HepG2 (cell line): Measurements from ENCODE around the gene ATAD3C. TPM values are rescaled to one million over a fixed set of nuclear protein-coding genes. Genes with fewer than 3 reads are reported as not detected.

ENCODE experiments used
- ARID2 ChIP-seq: sonication (generic); formaldehyde crosslinking; IDR thresholded peaks from 2 replicates; pipeline ENCODE4 v1.8.1; 2022; ENCODE audit warnings: mild to moderate bottlenecking, missing genetic modification reagents, borderline replicate concordance
- CCAR2 ChIP-seq: fragments of 200-400 bp; formaldehyde crosslinking; optimal IDR thresholded peaks from 2 replicates; pipeline ENCODE3; 2018; ENCODE audit warnings: low read depth, mild to moderate bottlenecking, low read length, moderate library complexity
- ELK4 ChIP-seq: sonication (generic); formaldehyde crosslinking; IDR thresholded peaks from 2 replicates; pipeline ENCODE4 v1.9.0; 2021; ENCODE audit warnings: missing genetic modification reagents, borderline replicate concordance
- HBP1 ChIP-seq: IDR thresholded peaks from 2 replicates; pipeline ENCODE4 v1.6.1; 2016; ENCODE audit warnings: low read depth, control low read depth
- HOMEZ ChIP-seq: IDR thresholded peaks from 2 replicates; pipeline ENCODE4 v1.6.1; 2016; ENCODE audit warnings: low read depth
- JDP2 ChIP-seq: sonication (generic); formaldehyde crosslinking; IDR thresholded peaks from 2 replicates; pipeline ENCODE4 v1.8.1; 2022; ENCODE audit warnings: missing genetic modification reagents, borderline replicate concordance
- KDM5B ChIP-seq: sonication (generic); formaldehyde crosslinking; IDR thresholded peaks from 2 replicates; pipeline ENCODE4 v1.4.0; 2020; ENCODE audit warnings: missing genetic modification reagents, mild to moderate bottlenecking, borderline replicate concordance
- KLF11 ChIP-seq: IDR thresholded peaks from 2 replicates; pipeline ENCODE4 v1.6.1; 2016; ENCODE audit warnings: missing compliant biosample characterization
- LBX2 ChIP-seq: sonication (generic); formaldehyde crosslinking; IDR thresholded peaks from 2 replicates; pipeline ENCODE4 v1.5.0; 2020; ENCODE audit warnings: missing genetic modification reagents, mild to moderate bottlenecking, borderline replicate concordance
- MBNL3 ChIP-seq: fragments of 250-450 bp; sonication (Bioruptor Pico); conservative IDR thresholded peaks from 2 replicates; pipeline ENCODE4 v1.8.0; 2022; ENCODE audit warnings: mild to moderate bottlenecking, inconsistent platforms
- MLLT10 ChIP-seq: sonication (generic); formaldehyde crosslinking; IDR thresholded peaks from 2 replicates; pipeline ENCODE4 v1.4.0; 2020; ENCODE audit warnings: missing genetic modification reagents
- NFIC ChIP-seq: IDR thresholded peaks from 2 replicates; pipeline ENCODE4 v1.6.1; 2012; ENCODE audit warnings: mild to moderate bottlenecking, low read length, inconsistent platforms
- NR0B2 ChIP-seq: sonication (generic); formaldehyde crosslinking; IDR thresholded peaks from 2 replicates; pipeline ENCODE4 v1.4.0; 2020; ENCODE audit warnings: mild to moderate bottlenecking, missing genetic modification reagents
- SRSF1 ChIP-seq: fragments of 200-400 bp; formaldehyde crosslinking; optimal IDR thresholded peaks from 2 replicates; pipeline ENCODE3; 2017; ENCODE audit warnings: mild to moderate bottlenecking, low read depth, low read length, moderate library complexity
- TAF1 ChIP-seq: sonication (generic); formaldehyde crosslinking; IDR thresholded peaks from 2 replicates; pipeline ENCODE4 v1.4.0; 2020; ENCODE audit warnings: missing genetic modification reagents
- TBL1XR1 ChIP-seq: fragments of 150-350 bp; IDR thresholded peaks from 2 replicates; pipeline ENCODE4 v1.6.1; 2014; ENCODE audit warnings: borderline replicate concordance, low read length; ENCODE audit not compliant: partially characterized antibody
- ZBTB37 ChIP-seq: sonication (generic); formaldehyde crosslinking; IDR thresholded peaks from 2 replicates; pipeline ENCODE4 v1.4.0; 2020; ENCODE audit warnings: mild to moderate bottlenecking, missing genetic modification reagents
- ZMYM4 ChIP-seq: sonication (generic); formaldehyde crosslinking; IDR thresholded peaks from 2 replicates; pipeline ENCODE4 v1.8.1; 2023; ENCODE audit warnings: mild to moderate bottlenecking, missing genetic modification reagents
- ZNF136 ChIP-seq: sonication (generic); formaldehyde crosslinking; IDR thresholded peaks from 2 replicates; pipeline ENCODE4 v1.8.1; 2022; ENCODE audit warnings: low read depth, mild to moderate bottlenecking, moderate library complexity, missing genetic modification reagents
- ZNF713 ChIP-seq: sonication (generic); formaldehyde crosslinking; IDR thresholded peaks from 2 replicates; pipeline ENCODE4 v1.4.0; 2020; ENCODE audit warnings: mild to moderate bottlenecking, missing genetic modification reagents
- ZNF773 ChIP-seq: sonication (generic); formaldehyde crosslinking; IDR thresholded peaks from 2 replicates; pipeline ENCODE4 v1.4.0; 2020; ENCODE audit warnings: missing genetic modification reagents, borderline replicate concordance
- ZNF776 ChIP-seq: sonication (generic); formaldehyde crosslinking; IDR thresholded peaks from 2 replicates; pipeline ENCODE4 v1.4.0; 2020; ENCODE audit warnings: mild to moderate bottlenecking, missing genetic modification reagents
- ZNF777 ChIP-seq: sonication (generic); formaldehyde crosslinking; IDR thresholded peaks from 2 replicates; pipeline ENCODE4 v1.4.0; 2020; ENCODE audit warnings: missing genetic modification reagents
- polyA plus RNA-seq, 8 experiments: library from polyadenylated mRNA; depleted of rRNA in 3 of 8; stranded (reverse) in 7 of 8; unstranded in 1 of 8; fragments of >200 nt; fragmentation: Illumina TruSeq in 4 of 8; extraction: Trizol in 4 of 8; gene quantifications; 2 replicates each; pipeline versions ENCODE4 v1.2.1 to v1.2.3, GENCODE V29; 2011 to 2016; ENCODE audit warnings: low read depth in 4 of 8, missing spikeins in 1 of 8, mixed read lengths in 1 of 8; ENCODE audit not compliant: insufficient read depth in 1 of 8
- total RNA-seq, 5 experiments: library from RNA; depleted of rRNA; stranded (reverse); fragments of >200 nt; fragmentation: Illumina TruSeq; extraction: Trizol; gene quantifications; 2 replicates each; pipeline ENCODE4 v1.2.3, GENCODE V29; 2016; ENCODE audit warnings: low read depth in 1 of 5

Gene ATAD3C
- total and polyA plus RNA-seq, 2 of the 13 experiments (the other 11 are each of a cell fraction or from before 2014, with no cell fraction given), result 2.4 to 3.2 TPM

- no peak for TF ChIP-seq NR0B2
- no peak for TF ChIP-seq TBL1XR1
- no peak for TF ChIP-seq ZNF713 (CRISPR knock-in tag)
- no peak for TF ChIP-seq MLLT10
- TF ChIP-seq ZBTB37 (CRISPR knock-in tag), result no peak
- no peak; the same call in 1 of the 2 replicates for TF ChIP-seq ZNF776
- no peak for TF ChIP-seq ELK4
- TF ChIP-seq HOMEZ (CRISPR knock-in tag), result no peak
- no peak for TF ChIP-seq MBNL3 (CRISPR knock-in tag)
- TF ChIP-seq KLF11 (CRISPR knock-in tag), result no peak; the same call in 1 of the 2 replicates
- TF ChIP-seq ARID2, result no peak; the same call in 1 of the 2 replicates
- peak; percentile 86 for TF ChIP-seq SRSF1
- TF ChIP-seq CCAR2, result no peak
- TF ChIP-seq ZNF136 (CRISPR knock-in tag), result 0 out of 2 replicates have a peak, but pooled peaks have one; percentile 58
- no peak for TF ChIP-seq LBX2
- TF ChIP-seq ZNF777 (CRISPR knock-in tag), result peak; percentile 50; the same call in 1 of the 2 replicates
- TF ChIP-seq NFIC, result no peak
- TF ChIP-seq HBP1 (CRISPR knock-in tag), result no peak
- TF ChIP-seq JDP2 (CRISPR knock-in tag), result no peak
- TF ChIP-seq ZMYM4, result no peak
- TF ChIP-seq KDM5B (CRISPR knock-in tag), result peak; percentile 56; the same call in 1 of the 2 replicates
- TF ChIP-seq TAF1 (CRISPR knock-in tag), result peak; percentile 58; the same call in 1 of the 2 replicates
- no peak for TF ChIP-seq ZNF773 (CRISPR knock-in tag)
These were observed 19.1 kb upstream of the ATAD3C start (continued) for GRCh38 chr1:1430114-1430982.
